Embryonic facial prominence (tissue), 1 donor: ENCODE data around the gene TTC22.

ENCODE experiments used
- DNase-seq: peaks from one replicate; pipeline ENCODE4 v3.0.0-alpha.2; 2016; ENCODE audit errors: extremely low spot score

Gene TTC22

DNA sequence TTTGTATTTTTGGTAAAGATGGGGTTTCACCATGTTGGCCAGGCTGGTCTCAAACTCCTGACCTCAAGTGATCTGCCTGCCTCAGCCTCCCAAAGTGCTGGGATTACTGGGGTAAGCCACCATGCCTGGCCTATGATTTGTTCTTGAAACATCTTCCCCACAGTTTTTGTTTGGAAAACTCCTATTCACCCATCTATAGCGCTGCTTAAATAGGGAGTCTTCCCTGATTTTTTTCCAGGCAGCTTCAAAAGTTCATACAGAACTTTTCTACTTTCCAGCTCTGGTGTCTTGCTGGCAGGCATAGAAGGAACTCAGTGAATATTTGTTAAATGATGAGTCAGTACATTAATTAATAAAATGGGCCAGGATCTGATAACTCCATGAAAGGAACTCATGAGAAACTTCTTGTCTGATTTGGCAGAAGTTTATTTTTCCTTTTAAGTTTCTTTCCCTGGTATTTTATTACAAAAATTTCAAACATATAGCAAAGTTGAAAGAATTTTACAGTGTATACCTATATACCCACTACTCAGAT lies 33.0 kb upstream of the TTC22 start:
- DNase-seq = no peak

DNA sequence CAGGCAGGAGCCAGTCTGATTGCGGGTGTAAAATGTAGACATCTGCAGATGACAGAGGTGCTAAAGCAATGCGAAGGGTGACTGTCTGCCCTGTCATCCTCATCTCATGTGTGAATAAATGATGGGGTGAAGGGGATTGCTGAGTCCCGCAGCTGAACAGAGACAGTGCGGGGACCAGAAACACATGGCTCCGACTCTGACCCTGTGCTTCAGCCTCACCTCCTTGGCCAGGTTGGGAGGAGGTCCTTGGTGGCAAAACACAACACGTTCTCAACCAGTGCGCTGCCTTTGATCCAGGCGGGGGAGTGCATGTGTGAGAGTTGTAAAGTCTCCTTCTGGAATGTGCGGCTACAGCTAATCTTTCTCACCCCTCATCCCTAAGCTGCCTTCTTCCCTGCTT lies 32.0 kb upstream of the TTC22 start:
- DNase-seq = no peak

DNA sequence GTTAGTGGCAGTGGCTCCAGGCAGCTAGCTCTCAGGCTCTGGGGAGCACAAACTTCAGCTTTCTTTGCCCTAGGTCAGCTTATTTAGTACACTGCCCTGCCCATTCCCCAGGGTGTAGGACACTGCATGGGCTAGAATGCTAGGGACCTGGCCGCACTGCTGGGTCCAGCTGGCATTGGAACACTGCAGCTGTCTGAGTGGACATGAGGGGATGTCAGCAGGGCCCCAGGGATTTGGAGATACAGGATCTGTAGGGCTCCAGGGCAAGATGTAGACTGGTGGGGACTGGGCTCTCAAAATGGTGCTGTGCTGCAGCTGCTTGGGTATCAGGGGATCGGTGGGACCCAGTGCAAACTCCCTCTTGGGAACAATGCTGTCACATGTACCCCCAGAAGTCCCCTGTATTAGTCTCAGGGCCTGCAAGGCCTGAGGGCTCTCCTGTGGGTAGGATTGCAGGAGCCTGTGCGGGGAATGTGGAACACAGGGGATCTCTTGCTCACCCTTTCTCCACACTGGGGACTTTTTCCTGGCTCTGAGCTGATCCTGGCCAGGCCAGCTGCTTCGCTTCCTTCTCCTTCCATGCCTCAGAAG lies 25.2 kb upstream of the TTC22 start:
- DNase-seq = no peak

DNA sequence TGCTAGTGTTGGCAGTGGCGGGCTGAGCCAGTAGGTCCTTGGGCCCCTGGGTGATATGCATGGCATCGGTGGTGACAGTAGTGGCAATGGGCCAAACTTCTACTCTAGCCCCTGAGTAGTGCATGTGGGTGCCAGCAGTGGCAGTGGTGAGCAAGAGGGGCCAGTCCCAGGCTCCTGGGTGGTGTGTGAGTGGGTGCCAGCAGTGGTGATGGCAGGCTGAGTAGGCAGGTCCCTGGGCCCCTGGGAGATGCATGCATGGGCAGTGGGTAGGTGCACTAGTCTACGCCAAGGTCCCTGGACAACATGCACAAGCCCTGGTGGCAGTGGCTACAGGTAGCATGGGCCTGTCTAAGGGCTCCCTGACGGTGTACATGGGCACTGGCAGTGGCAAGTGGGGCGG lies 24.6 kb upstream of the TTC22 start:
- no peak for DNase-seq

DNA sequence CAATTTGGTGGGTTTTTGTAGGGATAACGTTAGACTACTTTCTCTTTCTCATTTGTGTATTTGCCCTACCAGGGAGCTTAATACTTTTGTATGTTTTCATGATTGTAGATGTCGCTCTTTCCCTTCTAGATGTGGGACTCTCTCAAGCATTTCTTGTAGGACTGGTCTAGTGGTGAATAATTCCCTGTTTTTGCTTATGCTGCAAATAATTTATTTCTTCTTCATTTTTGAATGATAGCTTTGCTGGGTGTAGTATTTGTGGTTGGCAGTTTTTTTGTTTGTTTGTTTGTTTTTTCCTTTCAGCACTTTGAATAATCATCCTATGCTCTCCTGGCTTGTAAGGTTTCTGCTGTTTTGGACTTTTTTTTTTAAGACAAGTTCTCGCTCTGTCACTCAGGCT lies 22.5 kb upstream of the TTC22 start:
- DNase-seq = no peak

DNA sequence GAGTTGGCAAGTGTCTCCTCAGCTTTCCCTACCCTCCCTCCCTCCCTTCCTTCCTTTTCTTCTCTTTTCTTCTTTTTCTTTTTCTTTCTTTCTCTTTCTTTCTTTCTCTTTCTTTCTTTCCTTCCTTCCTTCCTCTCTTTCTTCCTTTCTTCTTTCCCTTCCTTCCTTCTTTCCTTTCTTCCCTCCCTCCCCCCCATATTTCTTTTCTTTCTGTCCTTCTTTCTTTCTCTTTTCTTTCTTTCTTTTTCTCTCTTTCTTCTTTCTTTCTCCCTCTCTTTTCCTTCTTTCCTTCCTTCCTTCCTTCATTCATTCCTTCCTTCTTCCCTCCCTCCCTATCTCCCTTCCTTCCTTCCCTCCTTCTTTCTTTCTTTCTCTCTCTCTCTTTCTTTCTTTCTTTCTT lies 18.6 kb upstream of the TTC22 start:
- DNase-seq = no peak

DNA sequence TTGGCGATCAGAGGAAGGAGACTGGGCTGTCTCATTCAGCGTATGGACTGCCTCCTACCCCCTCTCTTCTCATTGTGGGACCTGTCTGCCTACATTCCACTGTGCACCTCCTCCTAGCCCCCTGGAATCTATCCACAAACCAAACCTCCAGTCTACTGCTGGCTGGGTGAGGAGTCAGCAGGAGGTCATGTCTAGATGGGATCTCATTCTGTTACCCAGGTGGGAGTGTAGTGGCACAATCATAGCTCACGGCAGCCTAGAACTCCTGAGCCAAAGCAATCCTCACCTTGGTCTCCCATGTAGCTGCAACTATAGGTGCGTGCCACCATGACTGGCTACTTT lies 18.0 kb upstream of the TTC22 start:
- no peak for DNase-seq

DNA sequence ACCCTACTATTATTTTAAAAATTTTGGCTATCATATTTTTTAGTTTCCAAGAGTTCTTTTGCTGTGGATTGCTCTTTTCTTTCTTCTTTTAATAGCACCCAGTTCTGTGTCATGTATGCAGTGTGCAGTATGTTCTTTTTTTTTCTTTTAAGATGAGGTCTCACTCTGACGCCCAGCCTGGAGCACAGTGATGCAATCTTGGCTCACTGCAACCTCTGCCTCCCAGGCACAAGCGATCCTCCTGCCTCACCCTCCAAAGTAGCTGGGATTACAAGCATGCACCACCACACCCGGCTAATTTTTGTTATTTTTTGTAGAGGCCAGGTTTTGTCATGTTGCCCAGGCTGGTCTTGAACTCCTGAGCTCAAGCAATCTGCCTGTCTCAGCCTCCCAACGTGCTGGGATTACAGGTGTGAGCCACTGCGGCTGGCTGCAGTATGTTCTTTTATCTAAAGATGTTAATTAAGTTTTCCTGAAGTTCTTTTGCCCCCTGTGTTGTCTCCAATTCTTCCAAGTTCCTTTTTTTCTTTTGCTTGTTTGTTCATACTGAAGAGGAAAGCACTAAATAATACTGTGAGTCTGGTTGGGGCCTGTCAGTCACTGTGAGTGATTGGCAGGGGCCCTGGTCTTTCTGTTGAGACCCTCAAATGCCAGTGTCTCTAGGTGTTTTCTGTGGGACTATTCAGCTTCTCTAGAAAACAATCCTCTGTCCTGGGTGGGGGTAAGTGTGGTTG lies 17.5 kb upstream of the TTC22 start:
- no peak for DNase-seq

DNA sequence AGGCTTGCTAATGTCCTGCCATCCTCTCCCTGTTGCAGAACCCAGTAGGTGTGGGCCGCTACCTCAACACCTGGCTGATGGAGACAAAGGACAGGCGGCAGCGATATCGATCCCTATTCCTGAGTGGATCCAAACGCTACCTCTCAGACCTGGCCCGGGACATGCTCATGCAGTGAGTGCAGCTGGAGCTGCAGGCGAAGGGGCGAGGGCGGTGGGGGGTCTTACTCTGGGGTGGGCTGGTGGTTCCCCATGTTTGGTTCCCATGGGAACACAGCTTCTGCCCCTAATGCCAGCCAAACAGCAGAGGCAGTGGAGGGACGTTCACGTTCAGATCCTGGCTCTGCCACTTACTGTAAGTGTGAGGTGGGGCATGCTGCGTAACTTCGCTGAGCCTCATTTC lies 15.8 kb upstream of the TTC22 start:
- no peak for DNase-seq

DNA sequence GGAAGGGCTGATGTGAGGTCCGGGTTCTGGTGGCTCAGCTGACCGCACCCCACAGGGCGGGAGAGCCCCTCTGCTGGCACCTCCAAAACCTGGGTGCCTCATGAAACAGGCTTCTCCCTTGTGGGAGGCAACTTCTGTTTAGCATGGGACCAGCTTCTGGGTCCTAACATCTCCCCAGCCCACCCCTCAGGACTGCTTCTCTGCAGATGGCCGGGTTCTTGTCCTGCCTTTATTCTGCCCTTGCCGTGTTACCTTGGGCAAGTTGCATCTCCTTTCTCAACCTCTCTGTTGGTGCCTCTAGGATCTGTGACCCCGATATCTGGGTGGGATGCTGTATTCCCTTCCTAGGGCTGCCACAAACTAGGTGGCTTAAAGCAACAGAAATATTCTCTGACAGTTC lies 15.0 kb upstream of the TTC22 start:
- no peak for DNase-seq

DNA sequence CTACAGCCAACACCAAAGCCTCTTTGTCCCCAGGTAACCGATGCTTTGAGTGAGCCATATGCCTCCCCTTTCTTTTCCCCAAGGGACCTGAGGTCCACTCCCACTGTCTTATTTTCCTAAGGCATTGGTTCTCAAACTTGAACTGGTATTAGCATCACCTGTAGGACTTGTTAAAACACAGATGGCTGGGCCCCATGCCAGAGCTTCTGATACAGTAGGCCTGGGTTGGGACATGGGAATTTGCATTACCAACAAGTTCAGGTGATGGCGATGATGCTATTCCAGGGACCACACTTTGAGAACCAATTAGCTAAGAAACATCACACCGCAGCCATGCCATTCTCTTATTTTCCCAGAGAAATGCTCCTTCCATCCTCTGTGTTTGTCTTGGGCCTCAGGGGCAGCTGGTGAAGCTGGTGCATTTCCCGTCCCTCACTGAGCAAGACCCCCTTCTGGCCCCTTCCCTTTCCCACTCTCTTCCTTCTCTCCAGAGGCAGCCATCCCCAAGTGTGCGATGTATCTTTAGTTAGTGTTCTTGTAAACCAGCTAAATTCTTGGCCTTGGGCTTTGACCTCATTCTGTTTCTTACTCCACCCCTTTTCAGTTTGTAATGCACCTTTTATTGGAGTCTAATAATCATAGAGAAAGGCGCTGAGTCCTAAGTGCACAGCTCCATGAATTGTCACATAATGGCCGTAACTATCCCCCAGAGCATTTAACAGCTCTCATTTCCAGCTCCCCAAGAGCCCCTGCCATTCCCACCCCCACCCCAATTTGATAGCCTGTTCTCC lies 14.2 kb upstream of the TTC22 start:
- no peak for DNase-seq

DNA sequence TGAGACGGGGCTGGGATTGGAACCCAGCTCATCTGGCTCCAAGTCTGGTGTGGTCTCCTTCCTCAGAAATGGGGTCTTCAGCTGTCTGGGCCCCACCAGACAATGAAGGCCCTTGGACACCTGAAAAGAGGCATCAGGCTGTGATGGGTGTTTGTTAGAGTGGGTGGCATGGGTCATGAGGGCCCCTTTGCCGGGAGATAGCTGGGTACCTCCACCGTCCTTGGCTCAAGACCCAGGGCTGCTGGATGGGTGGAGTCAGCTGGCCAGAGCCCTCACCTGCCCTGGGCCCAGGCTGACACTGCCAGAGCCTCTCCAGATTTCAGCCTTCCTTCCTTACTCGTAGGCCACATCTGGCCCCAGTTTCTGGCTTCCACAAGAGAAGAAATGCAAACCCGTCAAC lies 13.4 kb upstream of the TTC22 start:
- no peak for DNase-seq

DNA sequence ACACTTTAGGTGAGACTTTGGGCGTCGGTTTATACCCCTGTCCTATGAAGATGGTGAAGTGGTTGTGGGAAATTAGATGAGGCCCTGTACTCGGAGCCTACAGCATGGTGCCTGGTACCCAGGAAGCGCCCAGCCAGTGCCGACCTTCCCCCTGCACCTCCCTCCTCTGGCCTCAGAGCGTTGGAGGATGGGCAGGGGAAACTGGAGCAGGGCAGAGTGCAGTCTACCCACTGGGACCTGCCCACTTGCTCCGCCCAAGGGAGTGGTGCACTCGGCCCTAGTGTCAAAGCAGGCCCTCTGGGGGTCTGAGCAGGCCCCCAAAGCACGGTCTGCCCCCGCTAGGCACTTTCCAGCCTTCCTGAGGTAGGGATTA lies 13.0 kb upstream of the TTC22 start:
- no peak for DNase-seq

DNA sequence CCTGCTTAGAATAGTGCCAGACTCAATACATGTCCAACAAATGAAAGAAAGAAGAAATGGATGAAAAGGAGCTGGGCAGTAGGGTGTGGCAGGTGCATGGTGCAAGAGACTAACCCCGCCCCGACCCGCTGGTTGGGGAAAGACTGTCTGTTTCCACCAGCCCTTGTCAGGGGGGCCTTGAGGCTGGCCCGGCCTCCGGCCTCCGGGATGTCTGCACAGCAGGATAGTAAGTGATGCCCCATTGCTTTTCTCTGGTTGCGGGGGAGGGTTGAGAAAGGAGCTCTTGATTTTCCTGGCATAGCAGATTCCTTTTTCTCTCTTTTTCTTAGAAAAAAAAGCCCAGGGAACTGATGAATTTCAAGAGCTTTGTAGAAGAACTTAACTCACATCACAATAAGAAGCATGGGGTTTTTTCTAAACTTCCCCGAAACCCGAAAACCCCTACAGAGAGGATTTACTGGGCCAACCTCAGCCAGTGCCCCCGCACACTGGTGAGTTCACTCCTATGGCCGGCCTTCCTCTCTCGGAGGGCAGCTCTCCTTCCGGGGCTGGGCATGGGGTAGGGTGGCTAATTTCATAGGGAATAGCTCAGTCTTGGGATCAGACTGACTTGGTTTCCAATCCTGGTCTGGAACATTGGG lies 12.5 kb upstream of the TTC22 start:
- DNase-seq = no peak

DNA sequence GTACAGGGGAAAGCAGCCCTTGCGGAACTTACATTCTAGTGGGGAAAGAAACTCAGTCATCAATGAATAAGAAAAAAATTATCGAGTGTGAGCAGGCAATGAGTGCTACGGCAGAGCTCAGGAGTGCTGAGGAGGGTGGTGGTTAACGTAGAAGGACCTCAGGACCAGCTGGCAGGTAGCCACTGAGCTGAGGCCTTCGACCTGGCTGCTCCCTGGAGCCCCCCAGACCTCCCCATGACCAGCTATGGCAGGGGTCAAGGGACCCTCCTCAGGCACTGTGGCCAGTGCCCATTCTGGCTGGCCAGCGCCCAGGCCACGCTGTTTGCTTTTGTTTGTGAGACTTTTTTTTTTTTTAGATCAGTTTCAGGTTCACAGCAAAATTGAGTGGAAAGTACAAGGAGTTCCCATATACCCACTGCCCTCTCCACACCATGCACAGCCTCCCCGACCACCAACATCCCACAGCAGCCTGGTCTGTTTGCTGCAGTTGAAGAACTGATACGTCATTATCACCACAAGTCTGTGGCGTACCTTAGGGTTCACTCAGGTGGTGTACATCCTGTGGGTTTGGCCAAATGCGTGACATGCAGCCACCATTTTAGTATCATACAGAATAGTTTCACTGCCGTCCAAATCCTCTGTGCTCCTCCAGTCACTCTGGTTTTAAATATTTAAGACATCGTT lies 11.8 kb upstream of the TTC22 start:
- no peak for DNase-seq

DNA sequence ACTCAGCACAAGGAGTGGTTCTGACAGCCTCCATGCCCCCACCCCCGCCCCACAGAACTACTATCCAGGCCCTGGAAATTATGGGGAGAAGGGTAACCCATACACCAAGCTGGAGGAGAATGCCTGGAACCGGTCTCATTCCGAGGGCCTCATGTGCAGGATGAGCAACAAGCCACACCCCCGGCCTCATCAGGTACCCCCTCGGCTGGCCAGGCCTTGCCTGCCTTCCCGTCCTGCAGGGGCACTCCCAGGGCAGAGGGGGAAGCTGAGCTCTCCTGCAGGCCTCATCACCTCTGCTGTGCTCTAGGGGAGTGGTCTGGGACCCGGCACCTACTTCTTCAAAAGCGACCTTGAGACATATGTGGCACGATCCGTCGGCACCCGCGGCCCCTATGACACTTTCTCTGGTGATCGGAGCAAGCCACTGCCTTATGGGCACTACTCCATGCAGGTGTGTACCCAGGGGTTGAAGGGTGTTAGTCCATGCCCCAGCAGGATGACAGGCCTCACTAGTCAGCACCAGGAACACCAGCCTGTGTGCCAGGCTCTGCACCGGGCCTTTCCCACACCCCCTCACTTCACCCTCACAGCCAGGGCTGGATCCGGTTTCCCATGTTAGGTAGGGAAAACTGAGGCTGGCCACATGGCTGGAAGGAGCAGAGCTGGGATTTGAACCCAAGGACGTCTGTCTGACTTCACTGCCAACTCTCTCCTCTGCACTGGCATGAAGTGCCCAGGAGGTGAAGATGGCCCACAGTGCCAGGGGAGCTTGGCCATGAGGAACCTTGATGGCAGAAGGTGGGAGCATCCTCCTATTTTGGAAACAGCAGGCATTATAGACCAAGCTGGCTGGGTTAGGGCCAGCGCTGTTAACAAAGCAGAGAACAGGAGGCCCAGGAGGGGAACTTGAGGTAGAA lies 10.9 kb upstream of the TTC22 start:
- DNase-seq = no peak

DNA sequence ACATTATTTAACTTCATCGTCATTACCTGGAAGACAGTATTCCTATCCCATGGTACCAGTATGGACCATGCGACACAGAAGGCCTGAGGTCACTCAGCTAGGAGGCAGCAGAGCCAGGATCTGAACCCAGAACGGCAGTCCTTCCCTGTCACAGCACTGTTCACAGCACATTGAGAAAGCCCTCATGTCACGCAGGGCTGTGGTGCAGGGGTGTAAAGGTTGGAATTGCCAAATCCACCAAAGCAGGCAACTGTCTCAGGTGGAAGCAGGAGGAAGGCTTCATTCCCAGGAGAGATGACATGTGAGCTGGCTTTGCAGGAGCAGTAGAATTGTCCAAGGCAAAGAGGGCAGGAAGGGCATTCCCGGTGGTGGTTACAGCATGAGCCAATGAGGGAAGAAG lies 9.9 kb upstream of the TTC22 start:
- DNase-seq = no peak

DNA sequence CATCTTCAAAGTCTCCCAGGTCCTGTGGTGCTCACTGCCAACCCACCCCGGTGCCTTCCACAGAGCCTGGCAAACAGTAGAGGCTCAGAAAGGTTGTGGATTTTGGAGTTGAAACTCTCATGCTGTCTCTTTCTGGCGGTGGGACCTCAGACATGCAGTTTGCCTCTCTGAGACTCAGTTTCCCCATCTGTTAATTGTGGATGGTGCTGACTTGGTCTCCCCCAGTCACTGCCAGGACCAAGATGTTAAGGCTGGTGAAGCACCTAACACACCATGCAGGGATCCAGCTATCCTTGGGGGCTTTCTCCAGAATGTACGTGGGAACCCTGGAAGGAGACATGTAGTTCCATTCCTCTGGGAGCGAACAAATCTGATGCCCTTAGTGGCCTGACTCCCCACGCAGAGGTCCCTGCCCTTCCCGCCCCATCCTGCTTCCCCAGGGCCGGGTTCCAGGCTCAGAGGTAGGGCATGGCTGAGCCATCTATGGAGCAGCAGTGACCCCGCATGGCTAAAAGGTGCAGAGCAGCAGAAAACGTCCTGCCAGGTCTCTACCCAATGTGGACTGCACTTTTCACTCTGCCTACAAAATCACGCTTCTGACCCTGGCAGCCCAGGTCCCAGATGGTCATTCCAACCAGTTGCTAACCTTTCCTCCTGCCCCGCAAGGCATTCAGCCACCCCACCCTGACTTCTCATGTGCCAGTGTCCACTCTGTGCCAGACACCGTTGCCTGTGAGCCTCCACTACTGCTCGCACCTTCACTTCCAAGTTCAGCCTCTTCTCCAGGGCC lies 9.2 kb upstream of the TTC22 start:
- no peak for DNase-seq

DNA sequence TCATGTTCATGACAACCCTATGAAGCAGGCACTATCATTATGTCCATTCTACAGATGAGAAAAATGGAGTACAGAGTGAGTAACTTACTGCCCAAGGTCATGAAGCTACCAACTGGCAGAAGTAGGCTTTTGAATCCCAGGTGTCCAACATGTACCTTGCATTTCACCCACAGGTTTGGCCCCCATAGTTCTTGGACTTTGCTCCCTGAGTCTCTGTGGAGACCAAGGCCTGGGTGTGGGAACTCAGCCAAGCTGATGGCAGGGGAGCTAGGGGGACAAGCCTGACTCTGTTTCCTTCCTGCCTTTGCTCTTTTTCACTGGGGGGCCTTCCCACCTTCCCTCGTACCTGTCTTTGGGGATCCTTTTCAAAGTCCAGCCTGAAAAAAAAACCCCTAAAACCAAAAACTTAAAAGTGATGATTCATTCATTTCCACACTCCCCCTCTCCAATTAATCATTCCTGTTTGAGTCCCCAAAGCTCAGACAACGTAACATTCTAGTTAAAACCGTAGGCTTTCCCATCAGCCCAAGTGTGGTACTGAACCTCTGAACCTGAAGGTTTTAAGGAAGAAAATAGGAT lies 8.5 kb upstream of the TTC22 start:
- no peak for DNase-seq
